ENCODE data around the gene EIF3L.

DNA sequence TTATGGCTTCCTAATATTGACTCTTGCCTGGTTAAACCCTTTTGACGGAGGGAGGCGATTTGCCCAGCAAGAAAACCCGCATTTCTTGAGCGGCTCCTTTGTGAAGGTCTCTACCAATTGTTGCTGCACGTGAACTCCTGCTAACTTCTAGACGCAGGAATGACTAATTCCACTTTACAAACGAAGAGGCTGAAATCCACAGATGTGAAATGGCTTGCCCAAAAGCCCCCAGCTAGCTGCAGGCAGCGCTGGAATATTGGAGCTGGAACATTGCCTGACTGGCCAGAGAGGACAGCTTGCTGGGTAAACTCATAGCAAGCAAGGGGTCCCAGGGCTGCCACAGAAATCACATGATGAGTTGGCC lies 40.9 kb upstream of the EIF3L start:
- TF ChIP-seq POLR2A (conservative IDR thresholded peaks at IDR 0.05) (no peak), DDX20 (tag; IDR thresholded peaks at IDR 0.05; ENCODE audit: low read depth) (no peak), SRSF9 (IDR thresholded peaks at IDR 0.05; ENCODE audit: borderline replicate concordance, low read depth, low read length) (no peak), YY1 (IDR thresholded peaks at IDR 0.05; ENCODE audit: borderline replicate concordance in 1 of 3, control insufficient read depth in 1 of 3, extremely low read depth in 1 of 3, insufficient read depth in 3 of 3, insufficient read length in 1 of 3, insufficient replicate concordance in 2 of 3, low read depth in 1 of 3, low read length in 2 of 3) (no peak), TAF1 (IDR thresholded peaks at IDR 0.05; ENCODE audit: control insufficient read depth, extremely low read depth, insufficient read depth, low read length, severe bottlenecking) (no peak), RBM22 (IDR thresholded peaks at IDR 0.05; ENCODE audit: low read depth, low read length, poor library complexity, severe bottlenecking) (no peak)

Measured in K562 (cell line).